Sigmoid colon (tissue), 4 donors: ENCODE data around the gene BPIFA2.

Source experiments
- CTCF ChIP-seq, 4 experiments: fragments of 450-650 bp in 3 of 4; fragments of 200-600 bp in 1 of 4; IDR thresholded peaks; one replicate each; pipeline ENCODE4 v1.5.1; 2016 to 2019; ENCODE audit warnings: antibody characterized with exemption in 4 of 4, mild to moderate bottlenecking in 3 of 4, moderate library complexity in 2 of 4
- EP300 ChIP-seq, 4 donors: sonication (generic); formaldehyde crosslinking; IDR thresholded peaks; one replicate each; pipeline ENCODE4 v1.6.1; 2017; ENCODE audit warnings: antibody characterized with exemption in 4 of 4
- POLR2AphosphoS5 ChIP-seq, 4 donors: sonication (generic); formaldehyde crosslinking; IDR thresholded peaks; one replicate each; pipeline ENCODE4 v1.6.1; 2017; ENCODE audit warnings: antibody characterized with exemption in 4 of 4

GRCh38 chr20:33166533-33167113 is 1.3 kb upstream of the BPIFA2 start:
- TF ChIP-seq EP300 (IDR thresholded peaks at IDR 0.05), result no peak
- no peak for TF ChIP-seq CTCF (IDR thresholded peaks at IDR 0.05)
- TF ChIP-seq POLR2AphosphoS5 (IDR thresholded peaks at IDR 0.05), result no peak
